H9 (cell line): ENCODE data around the gene POLL. TPM values are rescaled to one million over a fixed set of nuclear protein-coding genes. Genes with fewer than 3 reads are reported as not detected.
A peak's percentile ranks its signal among the peaks of the same experiment; 100 is the strongest.

Experiments
- DNase-seq: peaks from one replicate; pipeline ENCODE4 v3.0.0-alpha.2; 2017
- H2AFZ ChIP-seq: one replicate; pipeline ENCODE4 v1.6.1; 2013; ENCODE audit warnings: mild to moderate bottlenecking, low read length, control low read depth, moderate library complexity
- H2AK5ac ChIP-seq: 2 replicates; pipeline ENCODE4 v1.6.1; 2013; ENCODE audit warnings: low read length, control low read depth, mixed read lengths; ENCODE audit not compliant: insufficient read length
- H2BK120ac ChIP-seq: one replicate; pipeline ENCODE4 v1.6.1; 2013; ENCODE audit warnings: low read depth, mild to moderate bottlenecking, low read length, control low read depth, inconsistent platforms; ENCODE audit not compliant: poor library complexity, severe bottlenecking
- H2BK12ac ChIP-seq: 2 replicates; pipeline ENCODE4 v1.6.1; 2013; ENCODE audit warnings: low read length, control low read depth, mixed read lengths, low read depth; ENCODE audit not compliant: insufficient read length
- H2BK15ac ChIP-seq: 2 replicates; pipeline ENCODE4 v1.6.1; 2013; ENCODE audit warnings: low read depth, low read length, control low read depth
- H2BK20ac ChIP-seq: one replicate; pipeline ENCODE4 v1.6.1; 2013; ENCODE audit warnings: low read depth, mild to moderate bottlenecking, low read length, control low read depth, inconsistent platforms; ENCODE audit not compliant: poor library complexity, severe bottlenecking
- H2BK5ac ChIP-seq: 2 replicates; pipeline ENCODE4 v1.6.1; 2013; ENCODE audit warnings: low read length, control low read depth, mixed read lengths; ENCODE audit not compliant: insufficient read length
- H3K14ac ChIP-seq: 2 replicates; pipeline ENCODE4 v1.6.1; 2013; ENCODE audit warnings: low read length, control low read depth; ENCODE audit not compliant: insufficient read depth
- H3K18ac ChIP-seq: 2 replicates; pipeline ENCODE4 v1.6.1; 2013; ENCODE audit warnings: low read depth, mild to moderate bottlenecking, mixed read lengths, low read length, control low read depth; ENCODE audit not compliant: insufficient read length
- H3K23ac ChIP-seq: 2 replicates; pipeline ENCODE4 v1.6.1; 2013; ENCODE audit warnings: low read length, control low read depth, mixed read lengths, low read depth; ENCODE audit not compliant: insufficient read length
- H3K23me2 ChIP-seq: 2 replicates; pipeline ENCODE4 v1.6.1; 2013; ENCODE audit warnings: low read depth, mild to moderate bottlenecking, mixed read lengths, low read length, control low read depth; ENCODE audit not compliant: insufficient read length, poor library complexity, severe bottlenecking
- H3K27ac ChIP-seq: 2 replicates; pipeline ENCODE4 v1.5.1; 2013; ENCODE audit warnings: low read length, control low read depth, mixed read lengths, low read depth; ENCODE audit not compliant: insufficient read length
- H3K27me3 ChIP-seq: 2 replicates; pipeline ENCODE4 v1.6.1; 2013; ENCODE audit warnings: low read length, control low read depth, inconsistent platforms; ENCODE audit not compliant: insufficient read depth
- H3K4ac ChIP-seq: 2 replicates; pipeline ENCODE4 v1.6.1; 2013; ENCODE audit warnings: low read depth, mild to moderate bottlenecking, control low read depth, inconsistent platforms, low read length, moderate library complexity
- H3K4me1 ChIP-seq: 2 replicates; pipeline ENCODE4 v1.6.1; 2013; ENCODE audit warnings: low read length, control low read depth, inconsistent platforms; ENCODE audit not compliant: insufficient read depth
- H3K4me2 ChIP-seq: 2 replicates; pipeline ENCODE4 v1.6.1; 2013; ENCODE audit warnings: low read length, control low read depth, mixed read lengths; ENCODE audit not compliant: insufficient read length, insufficient read depth
- H3K56ac ChIP-seq: 2 replicates; pipeline ENCODE4 v1.6.1; 2013; ENCODE audit warnings: low read depth, mild to moderate bottlenecking, mixed read lengths, low read length, control low read depth; ENCODE audit not compliant: insufficient read length
- H3K79me1 ChIP-seq: 2 replicates; pipeline ENCODE4 v1.6.1; 2013; ENCODE audit warnings: low read depth, mild to moderate bottlenecking, moderate library complexity, low read length, control low read depth, inconsistent platforms; ENCODE audit not compliant: insufficient read depth, poor library complexity, severe bottlenecking
- H3K79me2 ChIP-seq: 2 replicates; pipeline ENCODE4 v1.6.1; 2013; ENCODE audit warnings: low read length, control low read depth, inconsistent platforms; ENCODE audit not compliant: insufficient read depth
- H3K9ac ChIP-seq: 2 replicates; pipeline ENCODE4 v1.6.1; 2013; ENCODE audit warnings: low read length, control low read depth, mixed read lengths; ENCODE audit not compliant: insufficient read length; ENCODE audit errors: extremely low read depth
- H3K9me3 ChIP-seq: one replicate; pipeline ENCODE4 v1.6.1; 2013; ENCODE audit warnings: low read depth, low read length, inconsistent platforms; ENCODE audit not compliant: control insufficient read depth
- H3T11ph ChIP-seq: one replicate; pipeline ENCODE4 v1.6.1; 2013; ENCODE audit warnings: mild to moderate bottlenecking, low read length, control low read depth, inconsistent platforms
- H4K20me1 ChIP-seq: one replicate; pipeline ENCODE4 v1.6.1; 2013; ENCODE audit not compliant: control insufficient read depth, insufficient read length, insufficient read depth
- H4K5ac ChIP-seq: 2 replicates; pipeline ENCODE4 v1.6.1; 2013; ENCODE audit warnings: low read depth, mild to moderate bottlenecking, mixed read lengths, low read length, control low read depth; ENCODE audit not compliant: insufficient read length
- H4K8ac ChIP-seq: replicated peaks from 2 replicates; pipeline ENCODE4 v1.6.1; 2013; ENCODE audit warnings: low read length, control low read depth, mixed read lengths, low read depth; ENCODE audit not compliant: insufficient read length
- H4K91ac ChIP-seq: 2 replicates; pipeline ENCODE4 v1.6.1; 2013; ENCODE audit warnings: low read depth, mild to moderate bottlenecking, moderate library complexity, mixed read lengths, low read length, control low read depth; ENCODE audit not compliant: insufficient read length
- H3K27ac Mint-ChIP-seq, 3 experiments: 2 replicates in 2 of 3; 3 replicates in 1 of 3; pipeline ENCODE4 v1.8.0; 2020 to 2021; ENCODE audit warnings: mixed read lengths in 3 of 3, mild to moderate bottlenecking in 1 of 3, moderate library complexity in 1 of 3
- H3K27me3 Mint-ChIP-seq: 2 replicates; pipeline ENCODE4 v1.8.0; 2021; ENCODE audit warnings: low read depth, mild to moderate bottlenecking, moderate library complexity, mixed read lengths
- H3K36me3 Mint-ChIP-seq, 3 experiments: 2 replicates in 2 of 3; 3 replicates in 1 of 3; pipeline ENCODE4 v1.8.0; 2020 to 2021; ENCODE audit warnings: low read depth in 3 of 3, mixed read lengths in 3 of 3; ENCODE audit not compliant: insufficient read depth in 1 of 3
- H3K4me1 Mint-ChIP-seq, 2 experiments: 2 replicates each; pipeline ENCODE4 v1.8.0; 2020; ENCODE audit warnings: mixed read lengths in 2 of 2
- H3K4me3 Mint-ChIP-seq, 2 experiments: 2 replicates in 1 of 2; 3 replicates in 1 of 2; pipeline ENCODE4 v1.8.0; 2020 to 2021; ENCODE audit warnings: mild to moderate bottlenecking in 2 of 2, mixed read lengths in 2 of 2, moderate library complexity in 1 of 2
- H3K9me3 Mint-ChIP-seq, 2 experiments: 2 replicates in 1 of 2; 3 replicates in 1 of 2; pipeline ENCODE4 v1.8.0; 2020; ENCODE audit warnings: mild to moderate bottlenecking in 2 of 2, mixed read lengths in 2 of 2, moderate library complexity in 1 of 2
- WGBS: extraction: QIAGEN DNeasy Blood & Tissue Kit; methylation state at CpG from one replicate; pipeline ENCODE4 v1.1.7; 2013; ENCODE audit warnings: missing lambda C conversion rate, low lambda C conversion rate, mixed read lengths; ENCODE audit not compliant: insufficient read length; ENCODE audit errors: extremely low coverage; 5-methylcytosine and 5-hydroxymethylcytosine counted together
- total RNA-seq: library from RNA; stranded (reverse); gene quantifications from 2 replicates; pipeline ENCODE4 v1.2.1, GENCODE V29; 2021
- TF ChIP-seq, protein P1 (sequence below): fragments of 200-600 bp; sonication (generic); conservative IDR thresholded peaks from 3 replicates; pipeline ENCODE4 v1.8.0; 2021; ENCODE audit warnings: antibody characterized with exemption, mild to moderate bottlenecking

POLL gene
- total RNA-seq, 1 experiment from 2014 or later = 30.8 TPM

DNA sequence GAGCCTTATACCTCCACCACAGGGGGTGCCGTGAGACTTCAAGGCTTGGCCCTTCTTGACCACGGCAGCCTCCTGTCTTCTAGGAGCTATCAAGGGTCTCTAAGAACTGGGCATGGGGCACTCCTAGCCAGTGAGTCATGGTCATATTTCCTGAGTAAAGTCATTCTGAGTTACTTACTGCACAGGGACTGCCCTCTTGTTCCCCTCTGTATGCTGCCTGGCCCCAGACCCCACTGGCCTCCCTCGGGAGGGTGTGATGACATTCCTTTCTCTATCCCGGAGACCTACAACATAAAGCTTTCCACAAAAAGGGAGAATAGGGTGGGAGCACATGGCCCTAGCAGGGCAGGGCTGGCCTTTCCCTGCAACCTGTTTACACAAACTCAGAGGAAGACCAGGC lies 21.4 kb upstream of the POLL start:
- Histone ChIP-seq H3K56ac (no peak overlapping the region), H3K18ac (no peak overlapping the region), H3K27me3 (no peaks in the 10 kb centered on the region), H4K91ac (no peak overlapping the region), H4K5ac (no peak overlapping the region), H3T11ph (no peak overlapping the region), H2AFZ (no peak overlapping the region), H2BK15ac (no peak overlapping the region), H3K4me2 (no peak overlapping the region), H3K14ac (no peak overlapping the region), H3K4me1 (no peaks in the 10 kb centered on the region; the same call in 1 of the 2 replicates), H3K9me3 (no peaks in the 10 kb centered on the region), H4K20me1 (no peaks in the 10 kb centered on the region), H3K9ac (no peak overlapping the region), H2AK5ac (no peak overlapping the region), H3K23ac (no peak overlapping the region), H3K23me2 (no peaks in the 10 kb centered on the region), H3K79me2 (no peaks in the 10 kb centered on the region), H3K79me1 (no peaks in the 10 kb centered on the region), H2BK20ac (no peak overlapping the region), H3K4ac (no peak overlapping the region), H2BK5ac (no peak overlapping the region), H3K27ac (no peak overlapping the region), H2BK120ac (no peak overlapping the region), H2BK12ac (no peak overlapping the region), H4K8ac (no peak overlapping the region)
- Mint-ChIP-seq H3K27me3 (no peaks in the 10 kb centered on the region; the same call in 1 of the 2 replicates), H3K9me3 (no peaks in the 10 kb centered on the region; a peak in 1 of 5 replicates), H3K4me3 (no peak overlapping the region), H3K27ac (peak overlapping the region in 2 of 3 experiments; percentile 44 to 65; a peak in 2 of 7 replicates), H3K4me1 (peaks cover 18 to 36% of the 10 kb centered on the region in 2 experiments), H3K36me3 (peaks cover 14 to 40% (median 40%) of the 10 kb centered on the region in 3 experiments)
- WGBS = no CpG with 5 or more reads among the region's 4 CpGs
- no peak for DNase-seq
- TF ChIP-seq, protein P1, sequence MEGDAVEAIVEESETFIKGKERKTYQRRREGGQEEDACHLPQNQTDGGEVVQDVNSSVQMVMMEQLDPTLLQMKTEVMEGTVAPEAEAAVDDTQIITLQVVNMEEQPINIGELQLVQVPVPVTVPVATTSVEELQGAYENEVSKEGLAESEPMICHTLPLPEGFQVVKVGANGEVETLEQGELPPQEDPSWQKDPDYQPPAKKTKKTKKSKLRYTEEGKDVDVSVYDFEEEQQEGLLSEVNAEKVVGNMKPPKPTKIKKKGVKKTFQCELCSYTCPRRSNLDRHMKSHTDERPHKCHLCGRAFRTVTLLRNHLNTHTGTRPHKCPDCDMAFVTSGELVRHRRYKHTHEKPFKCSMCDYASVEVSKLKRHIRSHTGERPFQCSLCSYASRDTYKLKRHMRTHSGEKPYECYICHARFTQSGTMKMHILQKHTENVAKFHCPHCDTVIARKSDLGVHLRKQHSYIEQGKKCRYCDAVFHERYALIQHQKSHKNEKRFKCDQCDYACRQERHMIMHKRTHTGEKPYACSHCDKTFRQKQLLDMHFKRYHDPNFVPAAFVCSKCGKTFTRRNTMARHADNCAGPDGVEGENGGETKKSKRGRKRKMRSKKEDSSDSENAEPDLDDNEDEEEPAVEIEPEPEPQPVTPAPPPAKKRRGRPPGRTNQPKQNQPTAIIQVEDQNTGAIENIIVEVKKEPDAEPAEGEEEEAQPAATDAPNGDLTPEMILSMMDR = no peak
